Activated CD8-positive, alpha-beta memory T cell treated with anti-CD3 and anti-CD28 coated beads for 48 hours (primary cell): Measurements from ENCODE around the gene GSG1L.
"Not testable (repeated sequence)": the region's sequence is repeated elsewhere in the genome, so short reads cannot be mapped to it uniquely, and the experiment has no call there.

Source experiments
- DNase-seq, 3 experiments: peaks; one replicate each; pipeline ENCODE4 v3.0.0-alpha.2; 2020; ENCODE audit warnings: low read depth in 2 of 3, low spot score in 2 of 3

The GSG1L gene

DNA sequence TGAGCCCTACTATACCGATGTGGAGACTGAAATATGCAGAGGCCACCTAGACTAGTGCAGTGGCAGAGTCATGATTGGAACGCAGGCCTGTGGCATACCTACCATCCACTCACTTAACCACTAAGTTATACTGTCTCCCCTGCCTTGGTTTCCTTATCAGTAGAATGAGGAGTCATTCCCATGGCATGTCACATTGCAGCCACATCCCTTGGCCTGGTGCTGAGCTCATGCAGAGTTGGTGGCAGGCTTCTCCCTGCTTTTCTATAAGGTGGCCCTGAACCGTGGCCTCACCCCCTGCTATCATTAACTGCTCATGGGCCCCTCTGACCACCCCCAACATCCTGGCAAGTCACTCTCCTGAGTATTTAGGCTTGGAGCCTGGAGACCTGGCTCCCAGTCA, 301.1 kb downstream of the GSG1L start:
- no peak for DNase-seq

DNA sequence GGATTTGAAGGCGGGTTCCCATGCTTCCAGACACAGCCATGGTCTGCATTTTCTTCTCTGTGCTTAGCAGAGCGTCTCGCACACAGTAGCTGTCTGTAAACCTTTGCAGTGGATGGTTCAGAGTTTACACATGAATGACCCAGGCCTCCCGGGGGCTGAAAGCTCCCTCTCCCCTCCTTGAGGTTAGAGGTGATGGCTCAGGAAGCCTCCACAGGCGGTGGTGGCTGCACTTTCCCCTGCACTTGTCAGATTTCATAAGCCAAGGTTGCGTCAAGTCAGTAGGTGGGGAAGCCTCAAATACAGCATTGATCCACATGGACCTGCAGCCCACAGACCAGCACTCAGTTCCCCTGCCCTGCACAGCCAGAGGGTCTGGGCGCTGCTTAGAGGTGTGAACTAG, 301.7 kb downstream of the GSG1L start:
- DNase-seq, result no peak

DNA sequence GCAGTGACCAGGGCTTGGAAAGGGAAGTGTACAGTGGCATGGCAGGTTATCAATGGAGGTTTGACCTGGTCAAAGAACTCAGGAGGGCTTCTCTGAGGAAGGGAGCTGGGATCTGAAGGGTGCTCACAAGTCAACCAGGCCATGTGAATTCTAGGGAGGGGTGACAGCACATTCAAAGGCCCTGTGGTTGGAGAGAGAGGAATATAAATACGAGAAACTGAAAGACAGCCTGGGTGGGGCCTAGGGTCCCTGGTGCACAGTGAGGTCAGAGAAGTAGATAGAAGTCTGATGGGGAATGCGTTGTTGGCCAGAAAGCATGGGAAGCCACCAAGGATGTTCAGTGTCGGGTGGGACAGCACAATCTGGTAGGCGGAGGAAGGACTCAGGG, 302.7 kb downstream of the GSG1L start:
- no peak for DNase-seq

GRCh38 chr16:27759967-27760788, 303.3 kb downstream of the GSG1L start:
- no peak for DNase-seq

- DNase-seq, result no peak
Measured at GRCh38 chr16:27759301-27759871, 304.1 kb downstream of the GSG1L start.

- DNase-seq, result no peak
Measured at GRCh38 chr16:27758544-27758943, 305.0 kb downstream of the GSG1L start.

- DNase-seq, result no peak
Measured at GRCh38 chr16:27756206-27756970, 307.1 kb downstream of the GSG1L start.

- DNase-seq, result no peak
Measured at GRCh38 chr16:27754788-27755690, 308.5 kb downstream of the GSG1L start.

- no peak for DNase-seq
Measured at GRCh38 chr16:27753563-27753962, 310.0 kb downstream of the GSG1L start.

DNA sequence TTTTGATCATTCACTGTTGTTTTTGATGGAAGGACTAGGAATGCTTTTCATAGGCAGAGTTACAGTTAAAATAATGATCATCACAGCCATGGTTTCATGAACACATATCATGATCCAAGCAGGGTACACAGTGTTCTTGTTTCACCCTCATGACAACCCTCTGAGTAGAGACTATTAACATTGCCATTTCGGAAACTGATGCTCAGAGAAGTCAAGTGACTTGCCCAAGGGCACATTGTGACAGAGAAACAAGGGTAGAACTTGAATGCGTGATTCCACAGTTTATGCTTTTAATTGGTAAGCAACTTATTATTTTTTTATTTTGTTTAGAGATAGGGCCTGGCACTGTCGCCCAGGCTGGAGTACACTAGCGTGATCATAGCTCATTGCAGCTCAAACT, 311.3 kb downstream of the GSG1L start:
- DNase-seq, result no peak

DNA sequence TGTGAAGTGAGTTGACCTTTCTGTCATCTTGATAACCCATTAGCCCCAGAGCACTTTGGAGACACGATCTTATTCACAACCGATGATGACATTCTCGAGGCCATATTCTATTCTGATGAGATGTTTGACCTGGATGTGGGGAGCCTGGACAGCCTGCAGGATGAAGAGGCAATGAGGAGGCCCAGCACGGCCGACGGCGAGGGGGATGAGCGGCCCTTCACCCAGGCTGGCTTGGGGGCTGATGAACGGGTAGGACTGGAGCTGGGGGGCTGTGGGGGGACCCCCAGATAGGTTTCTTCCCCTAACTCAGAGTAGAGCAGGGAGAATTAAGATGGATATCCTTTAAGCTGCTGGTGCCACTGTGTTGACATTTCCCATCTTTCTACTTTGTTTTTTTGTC, 311.8 kb downstream of the GSG1L start:
- no peak for DNase-seq

GRCh38 chr16:27751233-27751632, 312.3 kb downstream of the GSG1L start:
- no peak for DNase-seq

- no peak for DNase-seq
Measured at GRCh38 chr16:27749946-27750345, 313.6 kb downstream of the GSG1L start.

DNA sequence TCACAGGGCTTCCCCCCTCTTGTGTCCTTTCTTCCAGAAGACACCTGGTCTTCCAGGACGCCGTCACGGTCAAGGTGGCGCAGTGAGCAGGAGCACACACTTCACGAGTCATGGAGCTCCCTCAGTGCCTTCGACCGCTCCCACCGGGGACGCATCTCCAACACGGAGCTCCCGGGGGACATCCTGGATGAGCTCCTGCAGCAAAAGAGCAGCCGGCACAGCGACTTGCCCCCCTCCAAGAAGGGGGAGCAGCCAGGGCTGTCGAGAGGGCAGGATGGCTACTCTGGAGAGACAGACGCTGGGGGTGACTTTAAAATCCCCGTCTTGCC, 314.0 kb downstream of the GSG1L start:
- no peak for DNase-seq

DNA sequence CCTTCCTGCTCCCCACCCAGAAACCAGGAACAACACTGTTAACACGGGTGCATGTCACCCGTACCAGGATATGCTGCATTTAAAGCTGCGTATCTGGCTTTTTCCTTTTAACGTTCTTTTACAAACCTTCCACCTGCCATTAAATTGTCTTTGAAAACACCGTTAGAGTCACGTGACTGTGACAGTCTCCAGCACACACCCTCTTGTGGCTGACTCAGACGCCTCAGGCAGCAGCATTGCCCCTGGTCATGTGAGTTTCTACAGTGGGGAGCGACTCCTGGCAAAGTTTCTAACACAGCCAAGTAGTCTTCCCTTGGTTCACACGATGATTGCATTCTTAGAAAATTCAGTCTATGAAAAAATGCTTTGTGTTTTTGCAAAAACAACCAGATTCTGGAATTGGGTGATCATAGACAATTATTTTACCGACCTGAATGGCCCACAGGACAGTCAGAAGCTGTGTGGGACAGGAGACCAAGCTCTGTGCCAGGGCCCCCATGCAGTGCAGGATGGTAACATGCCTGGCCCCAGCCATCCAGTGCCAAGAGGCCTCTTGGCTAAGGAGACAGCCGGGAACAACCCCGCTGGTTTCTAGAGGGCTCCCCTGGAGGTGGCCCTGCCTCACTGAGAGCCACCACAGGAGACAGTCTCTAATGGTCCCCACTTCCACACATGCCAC, 314.5 kb downstream of the GSG1L start:
- peak in 1 of 3 experiments; percentile 9 for DNase-seq

DNA sequence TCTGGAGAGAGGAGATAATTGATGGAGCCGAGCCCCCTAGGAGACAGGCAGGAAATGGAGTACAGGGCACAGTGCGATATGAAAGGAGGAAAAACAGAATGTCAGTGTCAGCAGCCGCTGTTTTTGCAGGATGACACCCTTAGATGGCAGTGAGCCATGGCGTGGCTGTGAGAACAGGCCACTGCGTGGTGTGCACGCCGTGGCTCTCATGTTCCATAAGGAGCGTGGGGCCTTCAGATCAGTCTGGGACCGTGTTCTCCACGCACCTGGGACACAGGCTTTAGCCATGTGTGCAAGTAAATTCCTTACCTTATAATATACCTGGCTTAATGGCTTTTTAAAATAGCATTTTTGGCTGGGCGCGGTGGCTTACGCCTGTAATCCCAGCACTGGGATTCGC, 315.6 kb downstream of the GSG1L start:
- no peak for DNase-seq

GRCh38 chr16:27746076-27746855, 317.2 kb downstream of the GSG1L start:
- DNase-seq, result no peak

- no peak for DNase-seq
Measured at GRCh38 chr16:27745348-27745747, 318.2 kb downstream of the GSG1L start.

DNA sequence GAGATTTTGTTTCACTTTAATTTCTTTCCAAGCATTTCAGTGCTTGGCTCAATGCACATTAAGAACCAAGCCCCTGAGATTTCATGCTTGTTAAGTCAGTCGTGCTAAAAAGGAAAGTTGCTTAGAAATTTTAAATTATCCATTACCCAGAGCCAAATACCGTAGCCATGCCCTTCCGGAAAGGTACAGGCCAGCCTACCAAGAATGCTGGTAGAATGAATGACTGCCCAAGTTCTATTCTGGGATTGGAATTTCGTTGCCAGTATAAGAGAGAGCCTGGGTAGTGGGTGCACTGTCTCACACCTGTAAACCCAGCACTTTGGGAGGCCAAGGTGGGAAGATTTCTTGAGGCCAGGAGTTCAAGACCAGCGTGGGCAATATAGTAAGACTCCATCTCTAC, 319.6 kb downstream of the GSG1L start:
- no peak for DNase-seq

DNA sequence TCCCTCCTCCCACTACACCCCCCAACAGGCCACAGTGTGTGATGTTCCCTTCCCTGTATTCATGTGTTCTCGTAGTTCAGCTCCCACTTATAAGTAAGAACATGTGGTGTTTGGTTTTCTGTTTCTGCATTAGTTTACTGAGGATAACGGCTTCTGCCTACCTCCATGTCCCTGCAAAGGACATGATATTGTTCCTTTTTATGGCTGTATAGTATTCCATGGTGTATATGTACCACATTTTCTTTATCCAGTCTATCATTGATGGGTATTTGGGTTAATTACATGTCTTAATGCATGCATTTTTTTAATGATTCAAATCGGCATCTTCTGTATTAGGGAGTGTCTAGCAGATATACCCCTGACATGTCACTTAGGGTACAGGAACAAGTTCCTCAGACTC, 320.5 kb downstream of the GSG1L start:
- DNase-seq, result not testable (repeated sequence)
